PC-3 (cell line): ENCODE data around the gene FAM110A.

Experiments used
- CTCF ChIP-seq: fragments of 300-600 bp; sonication (generic); conservative IDR thresholded peaks from 2 replicates; pipeline ENCODE4 v1.5.1; 2017; ENCODE audit warnings: antibody characterized with exemption, low read depth, mild to moderate bottlenecking, low read length
- EZH2 ChIP-seq: fragments of 300-600 bp; sonication (generic); IDR thresholded peaks from one replicate; pipeline ENCODE4 v1.6.1; 2017; ENCODE audit warnings: antibody characterized with exemption, mild to moderate bottlenecking, low read length; ENCODE audit not compliant: unreplicated experiment
- EZH2phosphoT487 ChIP-seq: fragments of 300-600 bp; sonication (generic); IDR thresholded peaks from 2 replicates; pipeline ENCODE4 v1.6.1; 2018; ENCODE audit warnings: mild to moderate bottlenecking, antibody characterized with exemption, low read length, borderline replicate concordance

- TF ChIP-seq CTCF (no peak), EZH2 (no peak), EZH2phosphoT487 (no peak)
Measured at GRCh38 chr20:887137-887536, 53.6 kb downstream of the FAM110A start.
